H1 (cell line): ENCODE results near the gene ME3. TPM values are rescaled to one million over a fixed set of nuclear protein-coding genes. Genes with fewer than 3 reads are reported as not detected.

Experiments used
- CTCF ChIA-PET: fragments of 300-600 bp; sonication (Branson Sonifier 250); formaldehyde crosslinking; loops from one replicate; lab custom pipeline; 2021; ENCODE audit not compliant: partially characterized antibody; lab: Charles Lee
- POLR2A ChIA-PET: fragments of 300-600 bp; sonication (Branson Sonifier 250); formaldehyde crosslinking; loops from one replicate; lab custom pipeline; 2021; ENCODE audit warnings: inconsistent platforms; ENCODE audit not compliant: partially characterized antibody; lab: Charles Lee
- DNase-seq, 2 experiments: peaks; one replicate each; pipeline versions ENCODE4 v3.0.0 to v3.0.0-alpha.2; 2010 to 2022; ENCODE audit warnings: low spot score in 2 of 2, low read depth in 1 of 2, mixed read lengths in 1 of 2
- FAIRE-seq: peaks from 2 replicates; lab custom pipeline; 2011; peaks lifted over from hg19 to GRCh38; lab: Jason Lieb, UNC
- H2AFZ ChIP-seq: 2 replicates; pipeline ENCODE4 v1.8.1; 2012; ENCODE audit warnings: low read length, inconsistent platforms
- H2AK5ac ChIP-seq: 2 replicates; pipeline ENCODE4 v1.6.1; 2013; ENCODE audit warnings: low read depth, low read length
- H2BK120ac ChIP-seq: replicated peaks from 2 replicates; pipeline ENCODE3; 2013; ENCODE audit warnings: low read depth, low read length, inconsistent platforms
- H2BK12ac ChIP-seq: 2 replicates; pipeline ENCODE4 v1.6.1; 2013; ENCODE audit warnings: low read depth, low read length
- H2BK15ac ChIP-seq: 2 replicates; pipeline ENCODE4 v1.6.1; 2013; ENCODE audit warnings: low read length
- H2BK20ac ChIP-seq: 2 replicates; pipeline ENCODE4 v1.6.1; 2013; ENCODE audit warnings: low read length
- H2BK5ac ChIP-seq: 2 replicates; pipeline ENCODE4 v1.6.1; 2013; ENCODE audit warnings: low read depth, low read length
- H3K14ac ChIP-seq: 2 replicates; pipeline ENCODE4 v1.6.1; 2013; ENCODE audit warnings: inconsistent platforms; ENCODE audit not compliant: insufficient read length
- H3K18ac ChIP-seq: 2 replicates; pipeline ENCODE4 v1.6.1; 2013; ENCODE audit warnings: low read length; ENCODE audit errors: extremely low read depth
- H3K23ac ChIP-seq: 2 replicates; pipeline ENCODE4 v1.6.1; 2013; ENCODE audit warnings: inconsistent platforms; ENCODE audit not compliant: insufficient read length
- H3K23me2 ChIP-seq: 2 replicates; pipeline ENCODE4 v1.6.1; 2013; ENCODE audit warnings: low read depth, low read length
- H3K27ac ChIP-seq: 2 replicates; pipeline ENCODE4 v1.6.1; 2011; ENCODE audit warnings: low read depth, low read length, inconsistent platforms
- H3K27me3 ChIP-seq, 4 experiments: replicated peaks in 1 of 4; 1 replicate in 1 of 4; 2 replicates in 3 of 4; pipeline versions ENCODE4 v1.6.1 to v1.8.1; 2011 to 2013; ENCODE audit warnings: low read length in 3 of 4, mild to moderate bottlenecking in 3 of 4, inconsistent platforms in 2 of 4, mixed read lengths in 2 of 4, moderate library complexity in 1 of 4; ENCODE audit not compliant: control insufficient read depth in 3 of 4, insufficient read depth in 3 of 4; ENCODE audit errors: extremely low read depth in 1 of 4
- H3K36me3 ChIP-seq, 4 experiments: 2 replicates each; pipeline versions ENCODE4 v1.6.1 to v1.8.1; 2011 to 2013; ENCODE audit warnings: mild to moderate bottlenecking in 4 of 4, low read length in 3 of 4, moderate library complexity in 2 of 4, control low read depth in 1 of 4, inconsistent platforms in 1 of 4; ENCODE audit not compliant: insufficient read depth in 4 of 4, control insufficient read depth in 2 of 4
- H3K4ac ChIP-seq: replicated peaks from 2 replicates; pipeline ENCODE3; 2013; ENCODE audit warnings: low read length, low read depth, mixed read lengths, inconsistent platforms; ENCODE audit not compliant: insufficient read length
- H3K4me1 ChIP-seq, 4 experiments: replicated peaks in 1 of 4; 1 replicate in 1 of 4; 2 replicates in 3 of 4; pipeline versions ENCODE4 v1.6.1 to v1.8.1; 2011 to 2013; ENCODE audit warnings: low read length in 3 of 4, inconsistent platforms in 2 of 4, mixed read lengths in 1 of 4; ENCODE audit not compliant: insufficient read depth in 4 of 4, control insufficient read depth in 3 of 4
- H3K4me2 ChIP-seq, 2 experiments: 2 replicates each; pipeline versions ENCODE4 v1.6.1 to v1.8.1; 2011 to 2013; ENCODE audit warnings: low read depth in 2 of 2, low read length in 2 of 2, control low read depth in 1 of 2, inconsistent platforms in 1 of 2, mild to moderate bottlenecking in 1 of 2; ENCODE audit not compliant: insufficient read depth in 1 of 2
- H3K4me3 ChIP-seq, 4 experiments: fragments of 200-600, 300-600 bp in 1 of 4; sonication (generic), shearing (Covaris generic), sonication (Bioruptor Twin) in 1 of 4; 2 replicates each; pipeline versions ENCODE4 v1.5.1 to v1.8.1; 2011 to 2016; ENCODE audit warnings: low read length in 4 of 4, low read depth in 3 of 4, control low read depth in 2 of 4, inconsistent platforms in 2 of 4, mild to moderate bottlenecking in 2 of 4, mixed read lengths in 1 of 4, moderate library complexity in 1 of 4; ENCODE audit not compliant: insufficient read depth in 2 of 4; ENCODE audit errors: extremely low read depth in 1 of 4
- H3K56ac ChIP-seq: replicated peaks from 2 replicates; pipeline ENCODE3; 2013; ENCODE audit warnings: low read depth, mild to moderate bottlenecking, mixed read lengths, low read length, inconsistent platforms; ENCODE audit not compliant: insufficient read length
- H3K79me1 ChIP-seq: 2 replicates; pipeline ENCODE4 v1.6.1; 2013; ENCODE audit warnings: low read depth, low read length, control low read depth
- H3K79me2 ChIP-seq, 2 experiments: 2 replicates each; pipeline versions ENCODE4 v1.6.1 to v1.8.1; 2012 to 2013; ENCODE audit warnings: low read length in 2 of 2, mild to moderate bottlenecking in 2 of 2, inconsistent platforms in 1 of 2; ENCODE audit not compliant: insufficient read depth in 2 of 2, control insufficient read depth in 1 of 2
- H3K9ac ChIP-seq, 4 experiments: replicated peaks in 1 of 4; 1 replicate in 1 of 4; 2 replicates in 3 of 4; pipeline versions ENCODE4 v1.6.1 to v1.8.1; 2011 to 2013; ENCODE audit warnings: low read depth in 3 of 4, low read length in 3 of 4, control low read depth in 2 of 4, mild to moderate bottlenecking in 2 of 4, moderate library complexity in 2 of 4, inconsistent platforms in 1 of 4; ENCODE audit errors: extremely low read depth in 1 of 4
- H3K9me3 ChIP-seq, 2 experiments: 2 replicates each; pipeline versions ENCODE4 v1.6.1 to v1.8.1; 2012 to 2013; ENCODE audit warnings: mild to moderate bottlenecking in 2 of 2, moderate library complexity in 2 of 2, control low read depth in 1 of 2, inconsistent platforms in 1 of 2, low read depth in 1 of 2, low read length in 1 of 2, mixed read lengths in 1 of 2; ENCODE audit not compliant: insufficient read depth in 2 of 2
- H4K20me1 ChIP-seq, 2 experiments: replicated peaks in 1 of 2; 2 replicates each; pipeline versions ENCODE3 to v1.8.1; 2011 to 2013; ENCODE audit warnings: inconsistent platforms in 2 of 2, low read length in 2 of 2, mild to moderate bottlenecking in 1 of 2; ENCODE audit not compliant: insufficient read depth in 2 of 2, control insufficient read depth in 1 of 2
- H4K5ac ChIP-seq: 2 replicates; pipeline ENCODE4 v1.6.1; 2013; ENCODE audit warnings: low read length, low read depth, mixed read lengths, inconsistent platforms; ENCODE audit not compliant: insufficient read length
- H4K8ac ChIP-seq: 2 replicates; pipeline ENCODE4 v1.8.0; 2013; ENCODE audit warnings: mild to moderate bottlenecking, moderate library complexity, low read length, inconsistent platforms; ENCODE audit not compliant: insufficient read depth; ENCODE audit errors: extremely low read depth
- H4K91ac ChIP-seq: replicated peaks from 2 replicates; pipeline ENCODE3; 2013; ENCODE audit warnings: low read length, mixed read lengths, inconsistent platforms; ENCODE audit not compliant: insufficient read length
- ATF2 ChIP-seq: IDR thresholded peaks from 2 replicates; pipeline ENCODE4 v1.6.1; 2012; ENCODE audit warnings: low read length, inconsistent platforms
- CREB1 ChIP-seq: IDR thresholded peaks from 2 replicates; pipeline ENCODE4 v1.6.1; 2012; ENCODE audit warnings: inconsistent platforms
- FOSL1 ChIP-seq: IDR thresholded peaks from 2 replicates; pipeline ENCODE4 v1.6.1; 2011; ENCODE audit warnings: mild to moderate bottlenecking, low read depth, low read length, moderate library complexity; ENCODE audit not compliant: insufficient read depth
- HDAC6 ChIP-seq: IDR thresholded peaks from one replicate; pipeline ENCODE4 v1.7.1; 2012; ENCODE audit warnings: low read depth, mild to moderate bottlenecking, inconsistent platforms, low read length, moderate library complexity
- PHF8 ChIP-seq: fragments of 200-600 bp; sonication (generic); conservative IDR thresholded peaks from 2 replicates; pipeline ENCODE4 v1.7.1; 2012; ENCODE audit warnings: low read depth, mild to moderate bottlenecking, inconsistent platforms, low read length, moderate library complexity
- RFX5 ChIP-seq: IDR thresholded peaks from 2 replicates; pipeline ENCODE4 v1.6.1; 2011; ENCODE audit warnings: low read depth, low read length, improper control_type of control experiment, borderline replicate concordance
- SIRT6 ChIP-seq: IDR thresholded peaks from one replicate; pipeline ENCODE4 v1.7.1; 2012; ENCODE audit warnings: low read length, inconsistent platforms
- SP1 ChIP-seq: IDR thresholded peaks from 2 replicates; pipeline ENCODE4 v1.6.1; 2011; ENCODE audit warnings: low read depth, low read length
- SP2 ChIP-seq: IDR thresholded peaks from 2 replicates; pipeline ENCODE4 v1.6.1; 2012; ENCODE audit warnings: mild to moderate bottlenecking, low read length, inconsistent platforms
- TCF12 ChIP-seq: IDR thresholded peaks from 2 replicates; pipeline ENCODE4 v1.6.1; 2011; ENCODE audit warnings: low read depth, mild to moderate bottlenecking, low read length
- YY1 ChIP-seq: IDR thresholded peaks from 2 replicates; pipeline ENCODE4 v1.6.1; 2011; ENCODE audit warnings: low read depth, mild to moderate bottlenecking, low read length
- ZNF274 ChIP-seq: IDR thresholded peaks from 2 replicates; pipeline ENCODE4 v1.7.0; 2012; ENCODE audit warnings: low read length, borderline replicate concordance; ENCODE audit errors: extremely low read depth
- WGBS, 2 experiments: shearing (Covaris generic) in 1 of 2; methylation state at CpG; one replicate each; pipeline versions ENCODE4 v1.1.6 to v1.1.7; 2013 to 2015; ENCODE audit warnings: low lambda C conversion rate in 2 of 2, mixed read lengths in 2 of 2, inconsistent platforms in 1 of 2, low coverage in 1 of 2, missing lambda C conversion rate in 1 of 2; ENCODE audit not compliant: insufficient replicate concordance in 2 of 2, insufficient coverage in 1 of 2, insufficient read length in 1 of 2; ENCODE audit errors: extremely low coverage in 1 of 2, missing lambda C conversion rate in 1 of 2; 5-methylcytosine and 5-hydroxymethylcytosine counted together
- polyA plus RNA-seq, 7 experiments: library from polyadenylated mRNA; depleted of rRNA in 3 of 7; stranded (reverse) in 5 of 7; unstranded in 2 of 7; fragments of >200 nt in 5 of 7; fragments of 200-250 nt in 2 of 7; gene quantifications; 1 replicate in 5 of 7; 2 replicates in 1 of 7; 4 replicates in 1 of 7; pipeline versions ENCODE4 v1.2.1 to v1.2.3, GENCODE V29; 2011 to 2013; ENCODE audit warnings: missing spikeins in 2 of 7, mixed read lengths in 2 of 7
- total RNA-seq: library from RNA; stranded (reverse); fragmentation: NEBNext Ultra II Directional; extraction: Animal tissue kit (Norgen Biotek cat#: 25700); gene quantifications from 2 replicates; pipeline ENCODE4 v1.2.1, GENCODE V29; 2021

ME3 gene
- total and polyA plus RNA-seq, 2 of the 8 experiments (the other 6 are each of a cell fraction or from before 2014, with no cell fraction given): 1.5 to 2.8 TPM

GRCh38 chr11:86574493-86575207, 97.8 kb downstream of the ME3 start:
- Histone ChIP-seq H3K4me3 (no peak overlapping the region), H3K9me3 (no peaks in the 10 kb centered on the region), H4K5ac (no peak overlapping the region), H3K27me3 (no peaks in the 10 kb centered on the region), H2BK120ac (no peak overlapping the region), H3K79me2 (no peaks in the 10 kb centered on the region), H3K14ac (no peak overlapping the region), H3K4me1 (no peaks in the 10 kb centered on the region), H2AFZ (no peak overlapping the region), H3K23me2 (no peaks in the 10 kb centered on the region), H2BK5ac (no peak overlapping the region), H3K79me1 (no peaks in the 10 kb centered on the region), H4K91ac (no peak overlapping the region), H3K23ac (no peak overlapping the region), H4K8ac (no peak overlapping the region), H2BK12ac (no peak overlapping the region), H3K4me2 (no peak overlapping the region), H3K9ac (no peak overlapping the region), H3K56ac (no peak overlapping the region), H2BK15ac (no peak overlapping the region), H3K18ac (no peak overlapping the region), H2AK5ac (no peak overlapping the region), H4K20me1 (no peaks in the 10 kb centered on the region), H3K36me3 (no peaks in the 10 kb centered on the region), H3K27ac (no peak overlapping the region), H3K4ac (no peak overlapping the region), H2BK20ac (no peak overlapping the region)
- FAIRE-seq (no peak), DNase-seq (no peak)
- WGBS, 2 experiments: 80% methylated on average over 5 of the region's 5 CpGs; no CpG with 5 or more reads in 1 of the 2 experiments
- POLR2A ChIA-PET: no interaction called here
- CTCF ChIA-PET: interaction anchor here (0.7 to 1.6 kb wide), 7 partner anchors 10 to 1527 kb away, joined by 3 to 4 read pairs (median 3); no protein-coding TSS in a partner anchor
- TF ChIP-seq SP1 (no peak), ZNF274 (no peak), CREB1 (no peak), PHF8 (no peak), RFX5 (no peak), ATF2 (no peak), SIRT6 (no peak), SP2 (no peak), TCF12 (no peak), YY1 (no peak), HDAC6 (no peak), FOSL1 (no peak)
